H4 (cell line): ENCODE results near the gene CCDC92. TPM values are rescaled to one million over a fixed set of nuclear protein-coding genes. Genes with fewer than 3 reads are reported as not detected.

ENCODE experiments used
- DNase-seq: peaks from one replicate; pipeline ENCODE4 v3.0.0-alpha.2; 2015; ENCODE audit warnings: low spot score
- total RNA-seq: library from RNA; depleted of rRNA; stranded (reverse); fragments of >200 nt; shearing (Covaris generic); gene quantifications from 2 replicates; pipeline ENCODE4 v1.2.3, GENCODE V29; 2014

The CCDC92 gene
- total RNA-seq, 1 experiment from 2014 or later, result 10.2 TPM

- DNase-seq, result no peak
Measured at GRCh38 chr12:123976227-123976826, 3.7 kb upstream of the CCDC92 start.

DNA sequence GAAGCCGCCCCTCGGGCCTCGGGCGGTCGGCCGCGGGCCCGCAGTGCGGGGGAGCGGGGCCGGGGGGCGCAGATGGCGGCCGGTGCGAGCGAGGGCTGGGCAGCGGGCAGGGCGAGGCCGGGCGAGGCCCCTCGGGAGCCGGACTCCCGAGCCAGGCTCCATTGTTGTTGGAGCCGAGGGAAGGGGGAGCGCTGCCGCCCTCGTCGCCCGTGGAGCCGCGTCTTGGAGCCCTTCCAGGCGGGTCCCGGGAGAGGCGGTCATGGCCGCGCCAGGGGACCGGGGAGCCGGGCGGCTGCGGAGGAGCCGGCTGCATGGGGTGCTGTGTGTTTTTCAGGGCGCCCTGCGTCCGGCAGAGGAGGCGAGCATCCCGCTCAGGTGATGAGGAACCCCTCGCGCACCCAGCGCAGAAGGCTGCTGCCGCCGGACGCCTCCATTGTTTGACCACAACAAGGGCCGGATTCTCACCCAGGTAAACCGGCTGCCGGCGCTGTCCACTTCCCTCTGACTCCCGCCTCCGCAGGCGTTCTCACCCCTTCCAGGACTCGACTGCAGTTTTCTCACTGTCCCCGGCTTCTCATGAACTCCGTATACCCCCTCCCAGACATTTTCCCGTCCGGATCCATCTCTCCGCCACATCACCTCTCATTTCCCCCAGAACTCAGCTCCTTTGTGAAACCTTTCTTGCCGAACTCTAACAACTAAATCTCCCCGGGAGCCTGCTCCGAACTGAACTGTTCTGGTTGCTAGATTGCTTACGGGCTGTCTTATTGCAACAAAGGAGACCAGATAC, 1.1 kb upstream of the CCDC92 start:
- DNase-seq, result no peak

DNA sequence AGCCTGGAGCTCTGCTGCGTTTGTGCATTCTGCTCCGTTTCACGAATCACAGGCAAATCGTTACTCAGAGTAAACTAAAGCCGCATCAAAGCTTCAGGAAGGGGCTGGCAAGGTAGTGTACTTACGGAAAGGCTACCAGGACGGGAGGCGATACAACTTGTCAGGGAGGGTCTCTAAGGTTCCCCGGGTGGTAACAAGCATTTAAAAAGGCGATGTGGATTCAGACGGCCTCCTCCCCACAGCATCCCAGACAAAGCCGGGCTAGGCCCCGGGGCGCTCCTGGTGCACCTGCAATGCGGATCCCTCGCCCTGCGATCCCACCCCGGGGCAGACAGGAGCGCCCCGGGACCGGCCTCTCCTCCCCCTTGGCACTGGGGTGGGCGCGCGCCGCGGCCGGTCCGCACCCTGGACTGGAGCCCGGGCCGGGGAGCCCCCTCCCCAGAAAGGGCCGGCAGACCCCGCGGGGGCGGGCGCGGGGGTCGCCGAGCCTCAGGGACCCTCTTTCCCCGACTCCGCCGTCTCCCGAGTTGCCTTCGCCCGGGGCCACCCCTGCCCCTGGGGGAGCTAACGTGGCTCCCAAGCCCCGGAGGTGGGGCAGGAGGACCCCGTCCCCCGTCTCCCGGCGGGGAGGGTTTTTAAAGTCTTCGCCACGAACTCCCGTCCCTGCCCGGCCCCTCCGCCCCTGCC, 718 bp downstream of the CCDC92 start:
- peak; percentile 21 for DNase-seq

DNA sequence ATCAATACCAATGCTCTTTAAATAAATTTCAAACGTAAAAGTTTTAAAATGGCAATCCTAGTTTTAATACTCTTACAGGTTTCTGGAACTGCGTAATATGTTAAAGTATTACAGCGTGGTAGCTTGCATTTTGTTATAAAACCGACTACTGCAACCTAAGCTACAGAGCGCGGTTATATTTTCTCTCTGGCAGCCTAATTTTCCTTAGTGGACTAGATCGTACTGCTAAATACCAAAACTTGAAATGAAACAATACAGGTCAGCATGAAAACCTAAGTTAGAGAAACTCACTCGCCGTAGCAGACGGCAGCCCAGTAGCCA, 1.2 kb downstream of the CCDC92 start:
- DNase-seq, result no peak

DNA sequence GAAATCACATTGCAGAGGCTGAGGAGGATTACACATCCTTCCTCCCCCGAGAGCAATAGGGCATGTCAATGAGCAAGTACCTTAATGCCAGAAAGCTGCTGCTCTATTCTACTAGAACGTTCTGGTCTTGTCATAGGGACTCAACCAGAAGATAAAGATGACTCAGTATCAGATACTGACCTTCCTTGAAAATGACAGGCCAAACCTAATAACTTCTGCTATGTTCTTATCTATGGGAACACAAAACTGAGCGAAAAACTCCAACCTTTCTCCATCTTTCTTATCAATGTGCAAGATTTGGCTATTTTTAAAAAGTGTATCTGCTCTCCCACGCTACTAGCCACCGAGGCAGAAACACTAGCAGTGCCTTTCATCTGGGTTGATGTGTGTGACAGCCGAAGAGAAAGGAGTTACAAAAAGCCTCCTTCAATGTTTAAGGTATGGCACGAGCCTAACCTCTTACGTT, 5.5 kb downstream of the CCDC92 start:
- DNase-seq, result no peak

GRCh38 chr12:123966596-123966995, 6.0 kb downstream of the CCDC92 start:
- DNase-seq, result no peak

DNA sequence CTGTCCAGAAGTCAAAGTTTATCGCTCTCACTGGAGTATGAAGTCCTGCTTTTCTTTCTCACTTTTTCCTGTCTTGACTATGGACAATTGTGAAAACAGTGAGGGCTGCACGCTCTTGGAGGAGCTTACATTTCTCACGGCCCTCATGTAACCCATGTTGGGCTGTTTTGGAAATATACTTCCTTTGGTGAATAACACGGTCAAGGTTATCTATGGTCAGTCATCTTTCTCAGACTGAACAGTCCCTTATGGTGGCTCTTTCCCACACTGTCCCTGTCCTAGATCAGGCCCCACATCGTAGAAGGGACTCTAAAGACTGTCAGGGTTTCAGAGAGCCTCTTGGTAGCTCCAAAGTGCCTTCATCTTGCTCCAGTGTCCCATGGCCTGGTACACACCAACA, 7.2 kb downstream of the CCDC92 start:
- no peak for DNase-seq

- DNase-seq, result no peak
Measured at GRCh38 chr12:123963821-123964220, 8.8 kb downstream of the CCDC92 start.

DNA sequence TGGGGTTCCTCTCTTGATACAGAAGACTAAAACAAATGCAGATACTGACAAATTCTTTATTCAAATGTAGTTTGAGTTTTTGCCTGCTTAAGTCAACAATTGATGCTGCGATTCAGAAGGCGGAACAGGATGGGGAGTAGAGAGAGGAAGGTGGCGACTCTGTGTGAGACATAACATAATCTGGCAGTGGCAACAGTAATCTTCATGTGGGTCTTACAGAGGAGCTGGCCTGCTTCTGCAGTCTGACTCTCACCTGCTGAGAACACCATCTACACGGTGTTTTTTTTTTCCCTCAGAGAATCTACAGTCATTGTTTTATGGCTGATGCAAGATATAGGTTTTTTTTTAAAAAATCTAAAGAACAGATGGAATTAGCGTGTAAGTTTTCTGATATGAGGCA, 10.1 kb downstream of the CCDC92 start:
- DNase-seq, result no peak

DNA sequence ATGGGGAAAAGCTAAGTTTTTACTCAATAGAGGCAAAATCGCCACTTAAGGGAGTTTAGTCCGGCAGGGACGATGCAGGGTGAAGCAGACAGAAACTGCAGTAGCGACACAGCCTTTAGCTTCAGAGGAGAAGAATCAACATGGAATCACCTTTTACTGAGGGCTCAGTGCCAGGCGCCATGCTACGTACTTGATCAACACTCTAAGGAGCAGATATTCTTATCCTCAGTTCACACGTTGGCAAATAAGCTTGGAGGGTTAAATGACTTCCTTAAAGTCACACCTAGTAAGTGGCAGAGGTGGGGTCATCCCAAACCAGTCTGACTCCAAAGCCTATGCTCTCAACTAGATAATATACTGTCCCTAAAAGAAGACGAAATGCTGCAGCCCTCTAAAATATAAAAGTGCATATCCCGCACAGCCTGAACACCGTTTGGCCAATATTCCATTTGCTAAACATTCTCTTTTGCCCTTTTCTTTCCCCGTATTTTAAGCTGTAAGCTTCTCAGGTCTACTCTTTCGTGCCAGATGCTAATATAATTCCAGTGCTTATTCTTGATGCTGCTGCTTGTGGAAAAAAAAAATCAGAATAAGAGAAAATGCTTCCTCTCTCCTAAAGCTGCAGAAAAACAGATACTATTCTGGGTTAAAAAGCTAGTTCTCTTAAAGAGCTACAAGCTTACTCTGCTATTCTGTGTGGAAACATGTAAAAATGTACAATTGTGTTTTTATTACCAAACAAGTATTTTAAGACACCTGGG, 10.9 kb downstream of the CCDC92 start:
- no peak for DNase-seq

GRCh38 chr12:123960856-123961255, 11.8 kb downstream of the CCDC92 start:
- no peak for DNase-seq

DNA sequence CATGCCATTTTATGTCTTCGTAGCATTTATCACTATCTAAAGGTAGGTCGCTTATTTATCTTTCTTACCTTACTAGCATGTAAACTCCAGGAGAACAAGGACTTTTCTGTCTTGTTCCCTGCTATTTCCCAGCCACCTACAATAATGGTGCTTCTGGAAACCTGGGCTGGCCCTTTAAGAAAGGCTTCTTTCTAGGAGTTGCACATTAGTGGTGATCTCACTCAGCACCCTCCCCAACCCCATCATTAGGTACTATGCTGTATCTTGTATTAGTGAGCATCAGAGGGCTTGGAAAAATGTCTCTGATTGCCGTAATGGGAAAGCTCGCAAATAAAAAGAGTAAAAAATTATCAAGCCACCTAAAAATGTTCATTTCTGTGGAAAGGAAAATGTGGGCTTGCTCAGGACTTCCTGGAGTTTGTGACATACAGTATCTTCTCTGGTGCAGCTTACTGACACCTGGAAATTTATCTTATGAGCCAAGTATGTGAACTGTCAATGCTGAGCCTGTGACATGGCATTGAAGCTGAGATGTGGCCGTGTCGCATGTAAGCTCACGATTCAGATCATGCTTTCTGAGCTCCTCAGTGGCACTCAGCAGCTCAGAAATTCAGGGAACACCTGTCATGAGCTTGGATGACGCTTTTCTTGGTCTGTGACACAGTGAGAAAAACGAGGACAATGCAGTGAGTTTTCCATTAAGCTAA, 12.4 kb downstream of the CCDC92 start:
- DNase-seq, result no peak

DNA sequence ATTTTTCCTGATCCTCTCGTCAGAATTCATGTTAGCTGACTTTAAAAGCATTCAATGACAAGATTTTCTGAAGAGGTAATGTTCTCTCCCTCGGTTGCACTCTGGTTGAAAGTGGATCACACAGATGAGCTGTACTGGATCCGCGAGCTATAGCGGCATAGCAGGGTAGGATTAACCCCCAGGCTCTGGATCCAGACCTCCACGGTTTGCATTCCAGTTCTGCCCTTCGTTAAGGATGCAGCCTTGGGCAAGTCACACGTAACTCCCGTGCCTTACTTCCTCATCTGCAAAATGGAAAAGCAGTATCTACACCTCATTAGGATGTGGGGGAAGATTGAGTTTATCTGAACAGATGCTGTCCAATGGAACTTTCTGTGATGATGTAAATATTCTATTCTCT, 13.8 kb downstream of the CCDC92 start:
- no peak for DNase-seq

DNA sequence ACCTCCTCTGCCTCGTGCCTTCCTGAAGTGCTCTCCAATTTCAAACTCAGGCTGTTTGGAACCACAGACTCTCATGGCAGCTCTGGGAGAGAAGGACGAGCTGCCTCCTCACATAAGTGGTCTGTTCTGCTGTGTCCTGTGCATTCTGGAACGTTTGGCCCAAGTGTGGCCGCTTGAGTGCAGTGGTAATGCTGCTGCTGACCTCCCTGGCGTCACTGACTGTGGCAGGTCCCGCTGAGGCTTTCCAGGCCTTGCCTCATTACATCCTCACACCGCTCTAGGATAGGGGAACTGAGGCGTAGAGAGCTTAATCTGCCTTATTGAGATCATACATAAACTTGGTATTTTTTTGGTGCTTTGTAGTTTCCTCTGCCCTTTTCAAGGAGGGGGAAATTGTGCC, 14.2 kb downstream of the CCDC92 start:
- DNase-seq, result no peak

- no peak for DNase-seq
Measured at GRCh38 chr12:123957196-123957595, 15.4 kb downstream of the CCDC92 start.

DNA sequence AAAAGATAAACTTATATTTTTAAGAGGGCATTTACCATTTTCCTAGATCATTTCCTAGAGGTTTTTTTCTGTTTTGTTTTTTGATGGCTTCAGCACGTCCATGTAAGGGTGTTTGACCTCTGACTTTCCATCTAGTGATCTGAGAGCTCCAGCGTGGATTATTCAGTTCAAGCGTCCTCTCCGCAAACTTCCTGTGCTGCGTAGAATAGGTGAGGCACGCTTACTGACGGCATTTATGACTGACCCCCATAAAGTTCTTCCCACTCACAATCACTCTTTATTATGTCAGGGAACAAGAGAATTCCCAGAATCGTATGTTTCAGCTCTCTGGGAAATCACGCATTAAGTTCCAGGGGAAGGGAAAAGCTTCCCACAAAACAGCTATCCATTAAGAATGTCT, 16.4 kb downstream of the CCDC92 start:
- DNase-seq, result no peak

DNA sequence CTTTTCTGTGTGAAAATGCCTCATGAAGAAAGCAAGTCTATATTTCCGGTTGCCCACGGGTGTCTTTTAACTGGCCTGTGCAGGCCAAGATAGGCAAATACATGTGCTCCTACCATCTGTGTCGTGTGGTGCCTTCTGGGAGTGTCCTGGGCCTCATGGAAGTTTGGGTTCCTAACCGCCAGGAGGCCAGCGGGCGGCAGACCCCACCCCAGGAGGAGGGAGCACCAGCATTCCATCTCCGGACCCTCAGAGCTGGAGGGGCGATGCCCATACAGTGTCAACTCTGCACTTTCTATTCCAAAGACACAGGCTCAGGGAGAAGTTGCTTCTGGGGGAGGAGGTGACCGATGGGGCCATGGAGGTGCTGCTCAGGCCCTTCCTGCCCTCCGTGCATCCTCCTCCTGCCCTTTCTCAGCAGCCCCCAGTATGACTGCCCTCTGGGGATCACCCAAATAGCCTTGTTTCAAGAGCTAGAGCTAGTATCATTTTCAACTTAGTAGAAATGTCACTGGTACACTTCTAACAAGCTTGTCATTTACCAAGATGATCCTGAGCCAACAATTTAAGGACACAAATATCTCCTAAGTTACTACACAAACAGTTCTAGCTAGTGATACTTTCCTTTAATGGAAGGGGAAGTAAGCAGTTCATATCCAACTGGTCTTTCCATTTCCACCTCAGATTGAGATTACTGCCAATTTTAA, 17.8 kb downstream of the CCDC92 start:
- DNase-seq, result no peak

- peak; percentile 16 for DNase-seq
Measured at GRCh38 chr12:123952037-123952436, 20.6 kb downstream of the CCDC92 start.

GRCh38 chr12:123951467-123951866, 21.2 kb downstream of the CCDC92 start:
- no peak for DNase-seq

GRCh38 chr12:123950476-123951349, 21.9 kb downstream of the CCDC92 start:
- no peak for DNase-seq
